WTC11 (cell line): ENCODE data around the gene MTREX. TPM values are rescaled to one million over a fixed set of nuclear protein-coding genes. Genes with fewer than 3 reads are reported as not detected.

ENCODE experiments used
- ATAC-seq: fragments of 200-7000 bp; cut with Tn5 transposase; 2 replicates; pipeline ENCODE4 v1.10.0; 2021; ENCODE audit warnings: mild to moderate bottlenecking, moderate library complexity
- CTCF ChIA-PET: fragments of 300-600 bp; sonication (Branson Sonifier 250); formaldehyde crosslinking; loops from one replicate; lab custom pipeline; 2021; ENCODE audit warnings: antibody characterized with exemption; lab: Charles Lee
- POLR2A ChIA-PET: fragments of 350-600 bp; sonication (Branson Sonifier 250); formaldehyde crosslinking; loops from one replicate; lab custom pipeline; 2021; ENCODE audit warnings: antibody characterized with exemption; lab: Charles Lee
- DNase-seq: peaks from one replicate; pipeline ENCODE4 v3.0.0; 2021; ENCODE audit warnings: low spot score
- H3K27ac Mint-ChIP-seq: 2 replicates; pipeline ENCODE4 v1.8.0; 2021; ENCODE audit warnings: mixed read lengths
- H3K27me3 Mint-ChIP-seq: 2 replicates; pipeline ENCODE4 v1.8.0; 2021; ENCODE audit warnings: low read depth, mild to moderate bottlenecking, moderate library complexity, mixed read lengths
- H3K36me3 Mint-ChIP-seq: 2 replicates; pipeline ENCODE4 v1.8.0; 2021; ENCODE audit warnings: mixed read lengths
- H3K4me1 Mint-ChIP-seq: 2 replicates; pipeline ENCODE4 v1.8.0; 2022; ENCODE audit warnings: mixed read lengths
- H3K4me3 Mint-ChIP-seq: 2 replicates; pipeline ENCODE4 v1.8.0; 2021; ENCODE audit warnings: mild to moderate bottlenecking, moderate library complexity, mixed read lengths
- H3K9me3 Mint-ChIP-seq: 2 replicates; pipeline ENCODE4 v1.8.0; 2021; ENCODE audit warnings: mixed read lengths
- CBFB ChIP-seq: sonication (generic); formaldehyde crosslinking; IDR thresholded peaks from 2 replicates; pipeline ENCODE4 v1.8.1; 2022; ENCODE audit warnings: mild to moderate bottlenecking, low read depth, missing genetic modification reagents
- CREM ChIP-seq: sonication (generic); formaldehyde crosslinking; IDR thresholded peaks from 2 replicates; pipeline ENCODE4 v1.8.1; 2022; ENCODE audit warnings: mild to moderate bottlenecking, missing genetic modification reagents, moderate library complexity
- ETV6 ChIP-seq: sonication (generic); formaldehyde crosslinking; IDR thresholded peaks from 2 replicates; pipeline ENCODE4 v1.8.1; 2022; ENCODE audit warnings: mild to moderate bottlenecking, missing genetic modification reagents
- FOXJ3 ChIP-seq: sonication (generic); formaldehyde crosslinking; IDR thresholded peaks from 2 replicates; pipeline ENCODE4 v1.9.0; 2021; ENCODE audit warnings: missing genetic modification reagents, mild to moderate bottlenecking, borderline replicate concordance
- GTF2I ChIP-seq: fragments of 250-450 bp; sonication (Bioruptor Pico); conservative IDR thresholded peaks from 2 replicates; pipeline ENCODE4 v1.4.0; 2021; ENCODE audit warnings: mild to moderate bottlenecking
- IRF1 ChIP-seq: sonication (generic); formaldehyde crosslinking; IDR thresholded peaks from 2 replicates; pipeline ENCODE4 v1.8.0; 2023; ENCODE audit warnings: missing genetic modification reagents
- JAZF1 ChIP-seq: fragments of 250-450 bp; sonication (Bioruptor Pico); IDR thresholded peaks from 2 replicates; pipeline ENCODE4 v1.9.0; 2021; ENCODE audit warnings: moderate library complexity, mild to moderate bottlenecking, inconsistent platforms
- KAT7 ChIP-seq: sonication (generic); formaldehyde crosslinking; IDR thresholded peaks from 2 replicates; pipeline ENCODE4 v1.8.1; 2023; ENCODE audit warnings: missing genetic modification reagents, mild to moderate bottlenecking, borderline replicate concordance
- MYBL2 ChIP-seq: sonication (generic); formaldehyde crosslinking; IDR thresholded peaks from 2 replicates; pipeline ENCODE4 v1.8.1; 2023; ENCODE audit warnings: mild to moderate bottlenecking, moderate library complexity, missing genetic modification reagents
- SP1 ChIP-seq: sonication (generic); formaldehyde crosslinking; conservative IDR thresholded peaks from 2 replicates; pipeline ENCODE4 v1.8.1; 2022; ENCODE audit warnings: missing genetic modification reagents
- STAT6 ChIP-seq: sonication (generic); formaldehyde crosslinking; conservative IDR thresholded peaks from 2 replicates; pipeline ENCODE4 v1.8.1; 2023; ENCODE audit warnings: mild to moderate bottlenecking, low read depth, missing genetic modification reagents, moderate library complexity
- ZNF121 ChIP-seq: sonication (generic); formaldehyde crosslinking; IDR thresholded peaks from 2 replicates; pipeline ENCODE4 v1.8.0; 2023; ENCODE audit warnings: missing genetic modification reagents
- ZNF219 ChIP-seq: sonication (generic); formaldehyde crosslinking; IDR thresholded peaks from 2 replicates; pipeline ENCODE4 v1.8.0; 2023; ENCODE audit warnings: missing genetic modification reagents, mild to moderate bottlenecking, borderline replicate concordance
- total RNA-seq: library from RNA; stranded (reverse); gene quantifications from 3 replicates; pipeline ENCODE4 v1.2.3, GENCODE V29; 2021
- TF ChIP-seq, protein P1 (sequence below): sonication (generic); formaldehyde crosslinking; IDR thresholded peaks from 2 replicates; pipeline ENCODE4 v1.8.0; 2023; ENCODE audit warnings: mild to moderate bottlenecking, missing genetic modification reagents
- TF ChIP-seq, protein P2 (sequence below): sonication (generic); formaldehyde crosslinking; IDR thresholded peaks from 2 replicates; pipeline ENCODE4 v1.8.1; 2023; ENCODE audit warnings: mild to moderate bottlenecking, missing genetic modification reagents
- TF ChIP-seq, protein P3 (sequence below): sonication (generic); formaldehyde crosslinking; IDR thresholded peaks from 2 replicates; pipeline ENCODE4 v1.8.1; 2022; ENCODE audit warnings: mild to moderate bottlenecking, missing genetic modification reagents, moderate library complexity, borderline replicate concordance
- TF ChIP-seq, protein P4 (sequence below): fragments of 250-450 bp; sonication (Bioruptor Pico); IDR thresholded peaks from 2 replicates; pipeline ENCODE4 v1.9.0; 2021; ENCODE audit warnings: mild to moderate bottlenecking
- TF ChIP-seq, protein P5 (sequence below): sonication (generic); formaldehyde crosslinking; IDR thresholded peaks from 2 replicates; pipeline ENCODE4 v1.8.1; 2023; ENCODE audit warnings: mild to moderate bottlenecking, missing genetic modification reagents, borderline replicate concordance
- TF ChIP-seq, protein P6 (sequence below): sonication (generic); formaldehyde crosslinking; IDR thresholded peaks from 2 replicates; pipeline ENCODE4 v1.8.1; 2022; ENCODE audit warnings: mild to moderate bottlenecking, moderate library complexity, missing genetic modification reagents

Gene MTREX
- total RNA-seq, 1 experiment from 2014 or later: 110 TPM

GRCh38 chr5:55421074-55421529 lies 113.3 kb downstream of the MTREX start (continued):
- TF ChIP-seq ZNF121 (CRISPR knock-in tag): no peak
- no peak for TF ChIP-seq IRF1 (CRISPR knock-in tag)
- no peak for TF ChIP-seq SP1 (CRISPR knock-in tag)
- TF ChIP-seq GTF2I: no peak

DNA sequence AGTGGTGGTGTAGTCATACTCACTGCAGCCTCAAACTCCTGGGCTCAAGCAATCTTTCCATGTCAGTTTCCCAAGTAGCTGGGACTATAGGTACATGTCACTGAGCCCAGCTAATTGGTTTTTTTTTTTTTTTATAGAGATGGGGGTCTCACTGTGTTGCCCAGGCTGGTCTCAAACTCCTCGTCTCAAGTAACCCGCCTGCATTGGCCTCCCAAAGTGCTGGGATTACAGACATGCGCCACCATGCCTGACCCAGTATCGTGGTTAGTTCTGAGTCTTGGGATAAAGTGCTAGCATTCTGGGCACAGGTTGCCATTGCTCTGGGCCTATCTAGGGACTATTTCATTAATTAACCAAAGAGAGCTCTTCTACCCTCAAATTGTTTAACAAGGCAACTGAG lies 118.7 kb downstream of the MTREX start:
- no peak for DNase-seq
- POLR2A ChIA-PET: no interaction called here
- peaks cover 32% of the 10 kb centered on the region for H3K9me3 Mint-ChIP-seq
- no peaks in the 10 kb centered on the region for H3K27me3 Mint-ChIP-seq
- H3K27ac Mint-ChIP-seq: no peak overlapping the region
- H3K4me1 Mint-ChIP-seq: peaks cover 15% of the 10 kb centered on the region
- TF ChIP-seq ZNF121 (CRISPR knock-in tag) (peak; percentile 65; the same call in 1 of the 2 replicates), STAT6 (CRISPR knock-in tag) (no peak)
- TF ChIP-seq, all 79 proteins: peak for 1
- CTCF ChIA-PET: no interaction called here
- no peak overlapping the region for H3K4me3 Mint-ChIP-seq
- peaks cover 79% of the 10 kb centered on the region for H3K36me3 Mint-ChIP-seq
- ATAC-seq: no peak

GRCh38 chr5:55427157-55427556 lies 119.4 kb downstream of the MTREX start:
- Mint-ChIP-seq H3K9me3 (peaks cover 37% of the 10 kb centered on the region), H3K27ac (no peak overlapping the region), H3K27me3 (no peaks in the 10 kb centered on the region), H3K4me3 (no peak overlapping the region), H3K4me1 (peaks cover 15% of the 10 kb centered on the region), H3K36me3 (peaks cover 85% of the 10 kb centered on the region)
- ChIA-PET POLR2A (interaction anchor here (0.6 kb wide), 1 partner anchor 198 kb away, joined by 5 read pairs; no protein-coding TSS in a partner anchor), CTCF (no interaction called here)
- no peak for ATAC-seq
- no peak for DNase-seq
- TF ChIP-seq, protein P1, sequence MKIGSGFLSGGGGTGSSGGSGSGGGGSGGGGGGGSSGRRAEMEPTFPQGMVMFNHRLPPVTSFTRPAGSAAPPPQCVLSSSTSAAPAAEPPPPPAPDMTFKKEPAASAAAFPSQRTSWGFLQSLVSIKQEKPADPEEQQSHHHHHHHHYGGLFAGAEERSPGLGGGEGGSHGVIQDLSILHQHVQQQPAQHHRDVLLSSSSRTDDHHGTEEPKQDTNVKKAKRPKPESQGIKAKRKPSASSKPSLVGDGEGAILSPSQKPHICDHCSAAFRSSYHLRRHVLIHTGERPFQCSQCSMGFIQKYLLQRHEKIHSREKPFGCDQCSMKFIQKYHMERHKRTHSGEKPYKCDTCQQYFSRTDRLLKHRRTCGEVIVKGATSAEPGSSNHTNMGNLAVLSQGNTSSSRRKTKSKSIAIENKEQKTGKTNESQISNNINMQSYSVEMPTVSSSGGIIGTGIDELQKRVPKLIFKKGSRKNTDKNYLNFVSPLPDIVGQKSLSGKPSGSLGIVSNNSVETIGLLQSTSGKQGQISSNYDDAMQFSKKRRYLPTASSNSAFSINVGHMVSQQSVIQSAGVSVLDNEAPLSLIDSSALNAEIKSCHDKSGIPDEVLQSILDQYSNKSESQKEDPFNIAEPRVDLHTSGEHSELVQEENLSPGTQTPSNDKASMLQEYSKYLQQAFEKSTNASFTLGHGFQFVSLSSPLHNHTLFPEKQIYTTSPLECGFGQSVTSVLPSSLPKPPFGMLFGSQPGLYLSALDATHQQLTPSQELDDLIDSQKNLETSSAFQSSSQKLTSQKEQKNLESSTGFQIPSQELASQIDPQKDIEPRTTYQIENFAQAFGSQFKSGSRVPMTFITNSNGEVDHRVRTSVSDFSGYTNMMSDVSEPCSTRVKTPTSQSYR (CRISPR knock-in tag): no peak
- TF ChIP-seq ZNF219 (CRISPR knock-in tag) (no peak), FOXJ3 (CRISPR knock-in tag) (no peak), MYBL2 (no peak), ETV6 (CRISPR knock-in tag) (no peak), KAT7 (no peak), CBFB (CRISPR knock-in tag) (no peak), JAZF1 (CRISPR knock-in tag) (no peak), CREM (no peak)
- TF ChIP-seq, protein P2, sequence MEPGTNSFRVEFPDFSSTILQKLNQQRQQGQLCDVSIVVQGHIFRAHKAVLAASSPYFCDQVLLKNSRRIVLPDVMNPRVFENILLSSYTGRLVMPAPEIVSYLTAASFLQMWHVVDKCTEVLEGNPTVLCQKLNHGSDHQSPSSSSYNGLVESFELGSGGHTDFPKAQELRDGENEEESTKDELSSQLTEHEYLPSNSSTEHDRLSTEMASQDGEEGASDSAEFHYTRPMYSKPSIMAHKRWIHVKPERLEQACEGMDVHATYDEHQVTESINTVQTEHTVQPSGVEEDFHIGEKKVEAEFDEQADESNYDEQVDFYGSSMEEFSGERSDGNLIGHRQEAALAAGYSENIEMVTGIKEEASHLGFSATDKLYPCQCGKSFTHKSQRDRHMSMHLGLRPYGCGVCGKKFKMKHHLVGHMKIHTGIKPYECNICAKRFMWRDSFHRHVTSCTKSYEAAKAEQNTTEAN (CRISPR knock-in tag): no peak
- TF ChIP-seq, protein P3, sequence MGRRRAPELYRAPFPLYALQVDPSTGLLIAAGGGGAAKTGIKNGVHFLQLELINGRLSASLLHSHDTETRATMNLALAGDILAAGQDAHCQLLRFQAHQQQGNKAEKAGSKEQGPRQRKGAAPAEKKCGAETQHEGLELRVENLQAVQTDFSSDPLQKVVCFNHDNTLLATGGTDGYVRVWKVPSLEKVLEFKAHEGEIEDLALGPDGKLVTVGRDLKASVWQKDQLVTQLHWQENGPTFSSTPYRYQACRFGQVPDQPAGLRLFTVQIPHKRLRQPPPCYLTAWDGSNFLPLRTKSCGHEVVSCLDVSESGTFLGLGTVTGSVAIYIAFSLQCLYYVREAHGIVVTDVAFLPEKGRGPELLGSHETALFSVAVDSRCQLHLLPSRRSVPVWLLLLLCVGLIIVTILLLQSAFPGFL (CRISPR knock-in tag): no peak
- TF ChIP-seq, protein P4, sequence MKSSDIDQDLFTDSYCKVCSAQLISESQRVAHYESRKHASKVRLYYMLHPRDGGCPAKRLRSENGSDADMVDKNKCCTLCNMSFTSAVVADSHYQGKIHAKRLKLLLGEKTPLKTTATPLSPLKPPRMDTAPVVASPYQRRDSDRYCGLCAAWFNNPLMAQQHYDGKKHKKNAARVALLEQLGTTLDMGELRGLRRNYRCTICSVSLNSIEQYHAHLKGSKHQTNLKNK (CRISPR knock-in tag): no peak
- TF ChIP-seq, protein P5, sequence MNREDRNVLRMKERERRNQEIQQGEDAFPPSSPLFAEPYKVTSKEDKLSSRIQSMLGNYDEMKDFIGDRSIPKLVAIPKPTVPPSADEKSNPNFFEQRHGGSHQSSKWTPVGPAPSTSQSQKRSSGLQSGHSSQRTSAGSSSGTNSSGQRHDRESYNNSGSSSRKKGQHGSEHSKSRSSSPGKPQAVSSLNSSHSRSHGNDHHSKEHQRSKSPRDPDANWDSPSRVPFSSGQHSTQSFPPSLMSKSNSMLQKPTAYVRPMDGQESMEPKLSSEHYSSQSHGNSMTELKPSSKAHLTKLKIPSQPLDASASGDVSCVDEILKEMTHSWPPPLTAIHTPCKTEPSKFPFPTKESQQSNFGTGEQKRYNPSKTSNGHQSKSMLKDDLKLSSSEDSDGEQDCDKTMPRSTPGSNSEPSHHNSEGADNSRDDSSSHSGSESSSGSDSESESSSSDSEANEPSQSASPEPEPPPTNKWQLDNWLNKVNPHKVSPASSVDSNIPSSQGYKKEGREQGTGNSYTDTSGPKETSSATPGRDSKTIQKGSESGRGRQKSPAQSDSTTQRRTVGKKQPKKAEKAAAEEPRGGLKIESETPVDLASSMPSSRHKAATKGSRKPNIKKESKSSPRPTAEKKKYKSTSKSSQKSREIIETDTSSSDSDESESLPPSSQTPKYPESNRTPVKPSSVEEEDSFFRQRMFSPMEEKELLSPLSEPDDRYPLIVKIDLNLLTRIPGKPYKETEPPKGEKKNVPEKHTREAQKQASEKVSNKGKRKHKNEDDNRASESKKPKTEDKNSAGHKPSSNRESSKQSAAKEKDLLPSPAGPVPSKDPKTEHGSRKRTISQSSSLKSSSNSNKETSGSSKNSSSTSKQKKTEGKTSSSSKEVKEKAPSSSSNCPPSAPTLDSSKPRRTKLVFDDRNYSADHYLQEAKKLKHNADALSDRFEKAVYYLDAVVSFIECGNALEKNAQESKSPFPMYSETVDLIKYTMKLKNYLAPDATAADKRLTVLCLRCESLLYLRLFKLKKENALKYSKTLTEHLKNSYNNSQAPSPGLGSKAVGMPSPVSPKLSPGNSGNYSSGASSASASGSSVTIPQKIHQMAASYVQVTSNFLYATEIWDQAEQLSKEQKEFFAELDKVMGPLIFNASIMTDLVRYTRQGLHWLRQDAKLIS (CRISPR knock-in tag): no peak
- TF ChIP-seq, protein P6, sequence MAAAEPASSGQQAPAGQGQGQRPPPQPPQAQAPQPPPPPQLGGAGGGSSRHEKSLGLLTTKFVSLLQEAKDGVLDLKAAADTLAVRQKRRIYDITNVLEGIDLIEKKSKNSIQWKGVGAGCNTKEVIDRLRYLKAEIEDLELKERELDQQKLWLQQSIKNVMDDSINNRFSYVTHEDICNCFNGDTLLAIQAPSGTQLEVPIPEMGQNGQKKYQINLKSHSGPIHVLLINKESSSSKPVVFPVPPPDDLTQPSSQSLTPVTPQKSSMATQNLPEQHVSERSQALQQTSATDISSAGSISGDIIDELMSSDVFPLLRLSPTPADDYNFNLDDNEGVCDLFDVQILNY (CRISPR knock-in tag): no peak
